Left renal pelvis (tissue), 4 donors: Measurements from ENCODE around the gene PCDHA7. TPM values are rescaled to one million over a fixed set of nuclear protein-coding genes. Genes with fewer than 3 reads are reported as not detected.
"Not testable (repeated sequence)": the region's sequence is repeated elsewhere in the genome, so short reads cannot be mapped to it uniquely, and the experiment has no call there.

Experiments
- DNase-seq, 4 donors: peaks; one replicate each; pipeline ENCODE4 v3.0.0-alpha.2; 2013; ENCODE audit warnings: low read depth in 4 of 4, low spot score in 3 of 4
- polyA plus RNA-seq, 4 donors: library from polyadenylated mRNA; unstranded; fragments of 120-200 nt; gene quantifications; one replicate each; pipeline ENCODE4 v1.2.1, GENCODE V29; 2013; ENCODE audit not compliant: insufficient read length in 4 of 4

The PCDHA7 gene
- under 1 TPM; 0.14 to 0.52 (median 0.33) TPM for polyA plus RNA-seq

DNA sequence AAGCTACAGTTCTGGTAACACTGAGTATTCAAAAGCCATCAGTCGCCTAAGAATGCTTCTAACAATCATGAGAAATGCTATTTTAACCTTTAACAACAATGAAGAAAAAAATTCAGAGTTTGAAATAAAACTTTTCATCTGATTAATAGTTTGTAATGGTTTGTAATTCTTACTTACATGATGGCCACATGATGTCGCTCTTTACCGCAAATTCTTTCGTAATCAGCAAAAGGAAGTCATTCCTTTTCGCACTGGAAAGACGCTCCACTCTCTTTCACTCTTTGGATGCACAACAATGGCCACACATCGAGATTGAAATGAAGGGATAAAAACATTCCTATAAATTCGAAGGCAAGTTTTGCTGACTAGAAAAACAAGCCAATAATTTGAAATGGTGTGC is at the start of gene PCDHA7:
Gene PCDHA7, plus strand, starts transcription at position 277 of the 400 bp plus-strand sequence. Its CDS starts 115 bp downstream, at position 392.
- DNase-seq = no peak

GRCh38 chr5:140785905-140786686 is 48.0 kb upstream of the PCDHA7 start, which contains the start of gene PCDHA1:
Gene PCDHA1, plus strand, starts transcription at chr5:140786140.
- no peak for DNase-seq

- not testable (repeated sequence) for DNase-seq
Observed at GRCh38 chr5:140787422-140787821, 46.6 kb upstream of the PCDHA7 start.

DNA sequence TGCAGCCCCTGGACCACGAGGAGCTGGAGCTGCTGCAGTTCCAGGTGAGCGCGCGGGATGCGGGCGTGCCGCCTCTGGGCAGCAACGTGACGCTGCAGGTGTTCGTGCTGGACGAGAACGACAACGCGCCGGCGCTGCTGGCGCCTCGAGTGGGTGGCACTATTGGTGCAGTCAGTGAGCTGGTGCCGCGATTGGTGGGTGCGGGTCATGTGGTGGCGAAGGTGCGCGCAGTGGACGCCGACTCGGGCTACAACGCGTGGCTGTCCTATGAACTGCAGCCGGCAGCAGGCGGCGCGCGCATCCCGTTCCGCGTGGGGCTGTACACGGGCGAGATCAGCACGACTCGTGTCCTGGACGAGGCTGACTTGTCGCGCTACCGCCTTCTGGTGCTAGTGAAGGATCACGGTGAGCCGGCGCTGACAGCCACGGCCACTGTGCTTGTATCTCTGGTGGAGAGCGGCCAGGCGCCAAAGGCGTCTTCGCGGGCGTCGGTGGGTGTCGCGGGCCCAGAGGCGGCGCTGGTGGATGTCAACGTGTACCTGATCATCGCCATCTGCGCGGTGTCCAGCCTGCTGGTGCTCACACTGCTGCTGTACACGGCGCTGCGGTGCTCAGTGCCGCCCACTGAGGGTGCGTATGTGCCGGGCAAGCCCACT is 46.1 kb upstream of the PCDHA7 start:
- DNase-seq = not testable (repeated sequence)

DNA sequence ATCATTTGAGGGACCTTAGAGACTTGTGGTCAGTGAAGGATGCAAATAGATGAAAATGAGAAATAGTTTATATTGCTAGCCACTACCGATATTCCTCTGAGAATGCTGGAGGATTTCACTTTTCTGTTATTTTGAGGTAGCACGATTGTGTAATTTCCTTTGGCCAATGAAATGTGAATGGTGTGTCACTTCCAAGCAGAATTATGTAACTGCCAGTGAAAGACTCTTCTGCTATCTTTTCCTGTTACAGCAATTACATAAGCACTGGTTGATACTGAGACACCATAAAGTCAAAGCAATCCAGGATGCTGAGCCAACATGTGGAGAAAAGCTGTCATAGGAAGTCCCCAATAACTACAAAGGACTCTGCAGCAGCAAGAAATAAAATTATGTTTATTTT is 43.0 kb upstream of the PCDHA7 start:
- no peak for DNase-seq

DNA sequence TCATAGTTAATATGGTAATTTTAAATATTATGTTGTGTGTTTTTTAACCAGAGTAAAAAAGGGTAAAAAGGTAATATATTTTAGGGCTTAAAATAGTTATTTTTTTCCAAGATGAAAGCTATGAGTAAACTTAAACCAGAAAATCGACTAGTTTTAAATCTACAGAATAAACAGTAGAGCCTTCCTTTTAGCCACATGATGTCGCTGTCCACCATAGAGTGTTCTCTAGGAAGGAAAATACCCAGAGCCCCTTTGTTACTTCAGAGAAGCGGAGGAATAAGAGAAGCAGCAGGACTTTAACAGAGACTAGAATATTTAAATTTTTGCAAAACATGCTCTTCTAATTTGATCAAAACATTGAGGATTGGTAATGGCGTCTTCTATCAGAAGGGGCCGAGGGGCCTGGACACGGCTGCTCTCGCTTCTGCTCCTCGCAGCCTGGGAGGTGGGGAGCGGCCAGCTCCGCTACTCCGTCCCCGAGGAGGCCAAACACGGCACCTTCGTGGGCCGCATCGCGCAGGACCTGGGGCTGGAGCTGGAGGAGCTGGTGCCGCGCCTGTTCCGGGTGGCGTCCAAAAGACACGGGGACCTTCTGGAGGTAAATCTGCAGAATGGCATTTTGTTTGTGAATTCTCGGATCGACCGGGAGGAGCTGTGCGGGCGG is 39.3 kb upstream of the PCDHA7 start, which contains the start of gene PCDHA2:
Gene PCDHA2, plus strand, starts transcription at position 258 of the 664 bp plus-strand sequence.
- DNase-seq = no peak

DNA sequence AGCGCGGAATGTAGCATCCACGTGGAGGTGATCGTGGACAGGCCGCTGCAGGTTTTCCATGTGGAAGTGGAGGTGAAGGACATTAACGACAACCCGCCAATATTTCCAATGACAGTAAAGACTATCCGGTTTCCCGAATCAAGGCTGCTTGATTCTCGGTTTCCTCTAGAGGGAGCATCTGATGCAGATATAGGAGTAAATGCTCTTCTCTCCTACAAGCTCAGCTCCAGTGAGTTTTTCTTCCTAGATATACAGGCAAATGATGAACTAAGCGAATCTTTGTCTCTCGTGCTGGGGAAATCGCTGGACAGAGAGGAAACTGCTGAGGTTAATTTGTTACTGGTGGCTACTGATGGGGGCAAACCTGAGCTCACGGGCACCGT is 38.8 kb upstream of the PCDHA7 start:
- no peak for DNase-seq

DNA sequence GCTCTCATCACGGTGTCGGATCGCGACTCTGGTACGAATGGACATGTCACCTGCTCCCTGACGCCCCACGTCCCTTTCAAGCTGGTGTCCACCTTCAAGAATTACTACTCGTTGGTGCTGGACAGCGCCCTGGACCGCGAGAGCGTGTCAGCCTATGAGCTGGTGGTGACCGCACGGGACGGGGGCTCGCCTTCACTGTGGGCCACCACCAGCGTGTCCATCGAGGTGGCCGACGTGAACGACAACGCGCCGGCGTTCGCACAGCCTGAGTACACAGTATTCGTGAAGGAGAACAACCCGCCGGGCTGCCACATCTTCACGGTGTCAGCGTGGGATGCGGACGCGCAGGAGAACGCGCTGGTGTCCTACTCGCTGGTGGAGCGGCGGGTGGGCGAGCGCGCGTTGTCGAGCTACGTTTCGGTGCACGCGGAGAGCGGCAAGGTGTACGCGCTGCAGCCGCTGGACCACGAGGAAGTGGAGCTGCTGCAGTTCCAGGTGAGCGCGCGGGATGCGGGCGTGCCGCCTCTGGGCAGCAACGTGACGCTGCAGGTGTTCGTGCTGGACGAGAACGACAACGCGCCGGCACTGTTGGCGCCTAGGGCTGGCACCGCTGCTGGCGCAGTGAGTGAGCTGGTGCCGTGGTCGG is 37.9 kb upstream of the PCDHA7 start:
- DNase-seq = not testable (repeated sequence)

DNA sequence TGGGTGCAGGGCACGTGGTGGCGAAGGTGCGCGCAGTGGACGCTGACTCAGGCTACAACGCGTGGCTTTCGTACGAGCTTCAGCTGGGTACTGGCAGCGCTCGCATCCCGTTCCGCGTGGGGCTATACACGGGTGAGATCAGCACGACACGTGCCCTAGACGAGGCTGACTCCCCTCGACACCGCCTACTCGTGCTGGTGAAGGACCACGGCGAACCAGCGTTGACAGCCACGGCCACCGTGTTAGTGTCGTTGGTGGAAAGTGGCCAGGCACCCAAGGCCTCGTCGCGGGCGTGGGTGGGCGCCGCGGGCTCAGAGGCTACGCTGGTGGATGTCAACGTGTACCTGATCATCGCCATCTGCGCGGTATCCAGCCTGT is 37.4 kb upstream of the PCDHA7 start:
- DNase-seq = no peak

DNA sequence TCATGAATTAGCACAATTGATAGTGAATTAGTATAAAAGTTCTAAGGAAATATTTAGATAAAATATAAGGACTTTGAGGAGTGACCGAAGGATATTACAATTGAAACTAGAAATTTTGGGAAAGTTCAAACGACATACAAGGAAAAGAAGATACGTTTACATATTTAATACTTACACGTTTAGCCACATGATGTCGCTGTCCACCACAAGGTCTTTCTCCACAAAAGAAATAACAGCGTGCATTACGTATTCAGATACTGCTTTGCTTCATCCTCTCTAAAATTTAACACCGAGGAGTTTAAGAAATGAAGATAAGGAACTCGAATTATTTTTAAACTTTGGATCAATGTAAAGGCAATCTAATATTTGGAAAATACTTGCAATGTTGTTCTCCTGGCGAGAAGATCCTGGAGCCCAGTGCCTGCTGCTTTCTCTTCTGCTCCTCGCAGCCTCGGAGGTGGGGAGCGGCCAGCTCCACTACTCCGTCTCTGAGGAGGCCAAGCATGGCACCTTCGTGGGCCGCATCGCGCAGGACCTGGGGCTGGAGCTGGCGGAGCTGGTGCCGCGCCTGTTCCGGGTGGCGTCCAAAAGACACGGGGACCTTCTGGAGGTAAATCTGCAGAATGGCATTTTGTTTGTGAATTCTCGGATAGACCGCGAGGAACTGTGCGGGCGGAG is 33.1 kb upstream of the PCDHA7 start, which contains the start of gene PCDHA3:
Gene PCDHA3, plus strand, starts transcription at position 242 of the 678 bp plus-strand sequence.
- DNase-seq = no peak

GRCh38 chr5:140801494-140801841 is 32.6 kb upstream of the PCDHA7 start:
- DNase-seq = no peak

GRCh38 chr5:140802381-140802780 is 31.7 kb upstream of the PCDHA7 start:
- DNase-seq = not testable (repeated sequence)

DNA sequence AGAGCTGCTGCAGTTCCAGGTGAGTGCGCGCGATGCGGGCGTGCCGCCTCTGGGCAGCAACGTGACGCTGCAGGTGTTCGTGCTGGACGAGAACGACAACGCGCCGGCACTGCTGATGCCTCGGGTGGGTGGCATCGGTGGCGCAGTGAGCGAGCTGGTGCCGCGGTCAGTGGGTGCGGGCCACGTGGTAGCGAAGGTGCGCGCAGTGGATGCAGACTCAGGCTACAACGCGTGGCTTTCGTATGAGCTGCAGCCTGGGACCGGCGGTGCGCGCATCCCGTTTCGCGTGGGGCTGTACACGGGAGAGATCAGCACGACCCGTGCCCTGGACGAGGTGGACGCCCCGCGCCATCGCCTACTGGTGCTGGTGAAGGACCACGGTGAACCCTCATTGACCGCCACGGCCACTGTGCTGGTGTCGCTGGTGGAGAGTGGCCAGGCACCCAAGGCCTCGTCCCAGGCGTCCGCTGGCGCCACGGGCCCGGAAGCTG is 31.2 kb upstream of the PCDHA7 start:
- no peak for DNase-seq

DNA sequence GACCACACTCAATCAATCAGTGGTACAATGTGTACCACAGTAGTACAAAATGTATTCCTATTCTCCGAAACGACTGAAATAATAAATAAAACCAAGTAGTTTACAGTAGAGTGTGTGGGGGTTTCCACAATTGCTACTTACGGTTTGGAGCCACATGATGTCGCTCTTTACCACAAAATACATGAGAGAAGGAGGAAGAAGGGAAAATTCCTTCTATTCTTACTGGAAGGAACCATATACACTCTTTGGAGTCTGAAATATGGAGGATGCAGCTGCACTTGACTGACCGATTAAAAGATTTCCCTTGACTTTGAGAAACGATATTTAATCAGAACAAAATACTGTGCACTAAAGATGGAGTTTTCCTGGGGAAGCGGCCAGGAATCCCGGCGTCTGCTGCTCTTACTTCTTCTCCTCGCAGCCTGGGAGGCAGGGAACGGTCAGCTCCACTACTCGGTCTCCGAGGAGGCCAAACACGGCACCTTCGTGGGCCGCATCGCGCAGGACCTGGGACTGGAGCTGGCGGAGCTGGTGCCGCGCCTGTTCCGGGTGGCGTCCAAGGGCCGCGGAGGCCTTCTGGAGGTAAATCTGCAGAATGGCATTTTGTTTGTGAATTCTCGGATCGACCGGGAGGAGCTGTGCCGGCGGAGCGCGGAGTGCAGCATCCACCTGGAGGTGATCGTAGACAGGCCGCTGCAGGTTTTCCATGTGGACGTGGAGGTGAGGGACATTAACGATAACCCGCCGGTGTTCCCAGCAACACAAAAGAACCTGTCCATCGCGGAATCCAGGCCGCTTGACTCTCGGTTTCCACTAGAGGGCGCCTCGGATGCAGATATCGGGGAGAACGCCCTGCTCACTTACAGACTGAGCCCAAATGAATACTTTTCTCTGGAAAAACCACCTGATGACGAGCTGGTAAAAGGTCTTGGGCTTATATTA is 27.0 kb upstream of the PCDHA7 start, which contains the start of gene PCDHA4:
Gene PCDHA4, plus strand, starts transcription at position 235 of the 942 bp plus-strand sequence.
- DNase-seq = no peak

- DNase-seq = not testable (repeated sequence)
Observed at GRCh38 chr5:140808241-140808888, 25.7 kb upstream of the PCDHA7 start.

- no peak for DNase-seq
Observed at GRCh38 chr5:140808889-140809291, 25.2 kb upstream of the PCDHA7 start.

DNA sequence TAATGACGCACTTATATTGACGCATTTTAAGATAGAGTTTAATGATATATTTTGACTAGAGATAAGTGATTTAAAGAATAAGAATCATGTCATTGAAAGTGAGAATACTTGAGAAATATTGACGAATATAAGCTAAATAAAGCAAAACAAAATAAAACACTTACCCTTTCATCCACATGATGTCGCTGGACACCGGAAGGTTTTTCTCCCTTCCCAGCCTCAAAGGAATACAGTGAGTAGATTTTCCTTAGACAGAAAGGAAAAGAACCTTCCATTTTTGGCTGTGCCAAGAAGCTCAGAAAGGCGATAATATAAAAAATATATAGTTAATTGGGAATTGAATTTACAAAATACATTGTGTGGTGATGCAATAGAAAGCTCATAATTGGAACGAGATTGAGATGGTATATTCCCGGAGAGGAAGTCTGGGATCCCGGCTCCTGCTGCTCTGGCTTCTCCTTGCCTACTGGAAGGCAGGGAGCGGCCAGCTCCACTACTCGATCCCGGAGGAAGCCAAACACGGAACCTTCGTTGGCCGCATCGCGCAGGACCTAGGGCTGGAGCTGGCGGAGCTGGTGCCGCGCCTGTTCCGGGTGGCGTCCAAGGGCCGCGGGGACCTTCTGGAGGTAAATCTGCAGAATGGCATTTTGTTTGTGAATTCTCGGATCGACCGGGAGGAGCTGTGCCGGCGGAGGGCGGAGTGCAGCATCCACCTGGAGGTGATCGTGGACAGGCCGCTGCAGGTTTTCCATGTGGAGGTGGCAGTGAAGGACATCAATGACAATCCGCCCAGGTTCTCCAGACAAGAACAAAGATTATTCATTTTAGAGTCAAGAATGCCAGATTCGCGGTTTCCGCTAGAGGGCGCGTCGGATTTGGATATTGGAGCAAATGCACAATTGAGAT is 12.4 kb upstream of the PCDHA7 start, which contains the start of gene PCDHA5:
Gene PCDHA5, plus strand, starts transcription at position 239 of the 906 bp plus-strand sequence.
- DNase-seq = no peak
